Measurements from ENCODE around the gene ANP32A. TPM values are rescaled to one million over a fixed set of nuclear protein-coding genes. Genes with fewer than 3 reads are reported as not detected.
A peak's percentile ranks its signal among the peaks of the same experiment; 100 is the strongest.

ANP32A gene
- total and polyA plus RNA-seq, 9 of the 15 experiments (the other 6 are each of a cell fraction or from before 2014, with no cell fraction given), result 13.2 to 656 (median 210) TPM

- no peak for TF ChIP-seq SAFB2 (IDR thresholded peaks at IDR 0.05; ENCODE audit: borderline replicate concordance, low read depth, low read length, severe bottlenecking)
- TF ChIP-seq ZNF175 (CRISPR knock-in tag; IDR thresholded peaks at IDR 0.05; ENCODE audit: low read depth), result no peak
- TF ChIP-seq POLR2AphosphoS5 (IDR thresholded peaks at IDR 0.05; ENCODE audit: control insufficient read depth, insufficient read depth, low read depth, low read length), result no peak
- no peak for TF ChIP-seq TSHZ1 (CRISPR knock-in tag; IDR thresholded peaks at IDR 0.05)
- no peak for TF ChIP-seq MCM2 (IDR thresholded peaks at IDR 0.05; ENCODE audit: low read depth)
- no peak for TF ChIP-seq DDX20 (tag; IDR thresholded peaks at IDR 0.05; ENCODE audit: low read depth)
- TF ChIP-seq ZNF830 (CRISPR knock-in tag; IDR thresholded peaks at IDR 0.05), result no peak
- TF ChIP-seq POLR2AphosphoS2 (IDR thresholded peaks at IDR 0.05; ENCODE audit: low read length), result no peak
- TF ChIP-seq POLR3G (IDR thresholded peaks at IDR 0.05; ENCODE audit: extremely low read depth, insufficient read length, insufficient replicate concordance), result no peak
- TF ChIP-seq NBN (IDR thresholded peaks at IDR 0.05; ENCODE audit: low read depth), result no peak
- TF ChIP-seq ETV1 (tag; conservative IDR thresholded peaks at IDR 0.05; ENCODE audit: low read depth), result peak; percentile 21; the same call in 1 of the 2 replicates
- no peak for TF ChIP-seq JUND (IDR thresholded peaks at IDR 0.05; ENCODE audit: borderline replicate concordance, low read depth, low read length)
- TF ChIP-seq JUND (tag; IDR thresholded peaks at IDR 0.05; ENCODE audit: borderline replicate concordance, low read depth, low read length), result no peak
- TF ChIP-seq FOXK2 (conservative IDR thresholded peaks at IDR 0.05 in 1 of 2, IDR thresholded peaks at IDR 0.05 in 1 of 2; ENCODE audit: low read depth in 2 of 2), result peak; percentile 17 to 22; a peak in 1 of 4 replicates
- no peak for TF ChIP-seq TCFL5 (CRISPR knock-in tag; conservative IDR thresholded peaks at IDR 0.05)
- TF ChIP-seq RAD51 (IDR thresholded peaks at IDR 0.05; ENCODE audit: borderline replicate concordance, low read depth), result no peak
- TF ChIP-seq, protein P1, sequence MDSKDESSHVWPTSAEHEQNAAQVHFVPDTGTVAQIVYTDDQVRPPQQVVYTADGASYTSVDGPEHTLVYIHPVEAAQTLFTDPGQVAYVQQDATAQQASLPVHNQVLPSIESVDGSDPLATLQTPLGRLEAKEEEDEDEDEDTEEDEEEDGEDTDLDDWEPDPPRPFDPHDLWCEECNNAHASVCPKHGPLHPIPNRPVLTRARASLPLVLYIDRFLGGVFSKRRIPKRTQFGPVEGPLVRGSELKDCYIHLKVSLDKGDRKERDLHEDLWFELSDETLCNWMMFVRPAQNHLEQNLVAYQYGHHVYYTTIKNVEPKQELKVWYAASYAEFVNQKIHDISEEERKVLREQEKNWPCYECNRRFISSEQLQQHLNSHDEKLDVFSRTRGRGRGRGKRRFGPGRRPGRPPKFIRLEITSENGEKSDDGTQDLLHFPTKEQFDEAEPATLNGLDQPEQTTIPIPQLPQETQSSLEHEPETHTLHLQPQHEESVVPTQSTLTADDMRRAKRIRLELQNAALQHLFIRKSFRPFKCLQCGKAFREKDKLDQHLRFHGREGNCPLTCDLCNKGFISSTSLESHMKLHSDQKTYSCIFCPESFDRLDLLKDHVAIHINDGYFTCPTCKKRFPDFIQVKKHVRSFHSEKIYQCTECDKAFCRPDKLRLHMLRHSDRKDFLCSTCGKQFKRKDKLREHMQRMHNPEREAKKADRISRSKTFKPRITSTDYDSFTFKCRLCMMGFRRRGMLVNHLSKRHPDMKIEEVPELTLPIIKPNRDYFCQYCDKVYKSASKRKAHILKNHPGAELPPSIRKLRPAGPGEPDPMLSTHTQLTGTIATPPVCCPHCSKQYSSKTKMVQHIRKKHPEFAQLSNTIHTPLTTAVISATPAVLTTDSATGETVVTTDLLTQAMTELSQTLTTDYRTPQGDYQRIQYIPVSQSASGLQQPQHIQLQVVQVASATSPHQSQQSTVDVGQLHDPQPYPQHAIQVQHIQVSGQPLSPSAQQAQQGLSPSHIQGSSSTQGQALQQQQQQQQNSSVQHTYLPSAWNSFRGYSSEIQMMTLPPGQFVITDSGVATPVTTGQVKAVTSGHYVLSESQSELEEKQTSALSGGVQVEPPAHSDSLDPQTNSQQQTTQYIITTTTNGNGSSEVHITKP (IDR thresholded peaks at IDR 0.05; ENCODE audit: partially characterized antibody), result no peak
- TF ChIP-seq COPS2 (conservative IDR thresholded peaks at IDR 0.05), result no peak
- no peak for TF ChIP-seq GTF2B (IDR thresholded peaks at IDR 0.05; ENCODE audit: extremely low read depth, insufficient read length)
- no peak for TF ChIP-seq C11orf30 (IDR thresholded peaks at IDR 0.05; ENCODE audit: low read depth)
- no peak for TF ChIP-seq ZFP30 (CRISPR knock-in tag; IDR thresholded peaks at IDR 0.05; ENCODE audit: borderline replicate concordance)
Observed at GRCh38 chr15:68818769-68819494, 1.8 kb downstream of the ANP32A start (continued).

Measured in K562 (cell line).